SK-N-DZ (cell line): Measurements from ENCODE around the gene OLIG2.

Experiments
- DNase-seq: peaks from one replicate; pipeline ENCODE4 v3.0.0-alpha.2; 2015; ENCODE audit warnings: low spot score

Gene OLIG2

DNA sequence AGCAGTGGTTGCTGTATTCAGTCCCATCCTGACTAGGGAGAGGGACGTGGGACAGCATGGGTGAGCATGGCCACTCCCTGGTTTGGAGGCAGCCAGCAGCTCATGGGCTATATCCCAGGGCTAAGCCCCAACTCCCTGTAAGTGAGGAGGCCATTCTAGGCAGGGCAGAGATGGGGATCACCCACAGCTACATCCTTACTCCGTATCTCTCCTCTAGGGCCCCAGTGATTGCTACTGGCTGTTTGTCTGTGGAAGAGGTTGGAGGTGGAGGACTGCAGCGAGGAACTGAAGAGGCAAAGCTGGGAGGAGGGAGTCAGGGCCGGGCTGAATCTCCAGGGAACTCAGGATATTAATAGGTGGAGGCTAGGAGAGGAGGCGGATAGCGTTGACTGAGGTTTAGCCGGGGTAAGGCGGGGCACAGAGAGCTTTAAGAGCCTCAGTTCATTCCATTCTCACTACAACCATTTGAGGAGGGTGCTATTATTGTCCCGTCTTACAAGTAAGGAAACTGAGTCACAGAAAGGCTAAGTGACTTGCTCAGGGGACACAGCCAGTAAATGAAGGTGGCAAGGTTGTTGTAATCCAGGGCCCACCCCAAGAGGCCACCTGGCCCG lies 6.8 kb downstream of the OLIG2 start:
- no peak for DNase-seq

DNA sequence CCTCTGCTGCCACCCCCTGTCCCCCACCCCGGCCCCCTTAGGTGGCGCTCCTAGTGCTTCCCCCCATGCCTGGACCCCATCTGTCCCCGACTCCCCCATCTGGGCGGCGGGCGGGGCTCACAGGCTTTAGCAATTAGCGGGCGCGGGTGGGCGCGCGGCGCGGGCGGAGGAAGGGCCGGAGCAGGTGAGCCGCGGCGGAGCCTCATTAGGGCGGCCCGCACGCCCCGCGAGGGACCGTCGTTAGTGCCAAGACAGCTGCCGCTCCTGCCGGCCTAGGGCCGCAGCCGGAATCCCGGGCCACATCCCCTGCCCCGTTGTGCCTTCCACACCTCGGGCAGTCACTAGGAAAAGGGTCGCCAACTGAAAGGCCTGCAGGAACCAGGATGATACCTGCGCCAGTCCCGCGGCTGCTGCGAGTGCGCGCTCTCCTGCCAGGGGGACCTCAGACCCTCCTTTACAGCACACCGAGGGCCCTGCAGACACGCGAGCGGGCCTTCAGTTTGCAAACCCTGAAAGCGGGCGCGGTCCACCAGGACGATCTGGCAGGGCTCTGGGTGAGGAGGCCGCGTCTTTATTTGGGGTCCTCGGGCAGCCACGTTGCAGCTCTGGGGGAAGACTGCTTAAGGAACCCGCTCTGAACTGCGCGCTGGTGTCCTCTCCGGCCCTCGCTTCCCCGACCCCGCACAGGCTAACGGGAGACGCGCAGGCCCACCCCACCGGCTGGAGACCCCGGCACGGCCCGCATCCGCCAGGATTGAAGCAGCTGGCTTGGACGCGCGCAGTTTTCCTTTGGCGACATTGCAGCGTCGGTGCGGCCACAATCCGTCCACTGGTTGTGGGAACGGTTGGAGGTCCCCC lies 7.6 kb downstream of the OLIG2 start:
- no peak for DNase-seq

DNA sequence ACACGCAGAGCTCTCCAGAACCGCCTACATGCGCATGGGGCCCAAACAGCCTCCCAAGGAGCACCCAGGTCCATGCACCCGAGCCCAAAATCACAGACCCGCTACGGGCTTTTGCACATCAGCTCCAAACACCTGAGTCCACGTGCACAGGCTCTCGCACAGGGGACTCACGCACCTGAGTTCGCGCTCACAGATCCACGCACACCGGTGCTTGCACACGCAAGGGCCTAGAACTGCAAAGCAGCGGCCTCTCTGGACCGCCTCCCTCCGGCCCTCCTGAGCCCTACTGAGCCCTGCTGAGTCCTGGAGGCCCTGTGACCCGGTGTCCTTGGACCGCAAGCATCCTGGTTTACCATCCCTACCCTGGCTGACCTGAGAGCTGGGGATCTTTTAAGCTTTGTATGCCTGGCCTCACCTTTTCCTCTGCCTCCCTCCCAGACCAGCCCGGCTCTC lies 8.3 kb downstream of the OLIG2 start:
- DNase-seq, result no peak

DNA sequence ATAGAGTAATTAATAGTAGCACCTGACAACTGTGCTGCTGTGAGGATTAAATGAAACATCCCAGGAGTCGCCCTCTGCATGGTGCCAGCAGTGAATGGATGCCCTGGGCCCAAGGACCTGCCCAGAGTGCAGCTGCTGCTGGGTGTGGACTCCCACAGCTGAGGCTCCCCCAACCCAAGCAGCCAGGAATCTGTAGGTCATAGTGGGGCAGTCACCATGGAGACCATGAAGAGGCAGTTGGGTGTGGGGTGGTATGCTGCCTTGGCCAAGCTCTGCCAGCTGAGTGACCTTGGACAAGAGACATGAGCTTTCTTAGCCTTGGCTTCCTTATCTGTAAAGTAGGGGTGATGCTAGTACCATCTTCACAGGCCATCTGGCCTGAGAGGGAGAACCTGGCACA lies 9.4 kb downstream of the OLIG2 start:
- no peak for DNase-seq

DNA sequence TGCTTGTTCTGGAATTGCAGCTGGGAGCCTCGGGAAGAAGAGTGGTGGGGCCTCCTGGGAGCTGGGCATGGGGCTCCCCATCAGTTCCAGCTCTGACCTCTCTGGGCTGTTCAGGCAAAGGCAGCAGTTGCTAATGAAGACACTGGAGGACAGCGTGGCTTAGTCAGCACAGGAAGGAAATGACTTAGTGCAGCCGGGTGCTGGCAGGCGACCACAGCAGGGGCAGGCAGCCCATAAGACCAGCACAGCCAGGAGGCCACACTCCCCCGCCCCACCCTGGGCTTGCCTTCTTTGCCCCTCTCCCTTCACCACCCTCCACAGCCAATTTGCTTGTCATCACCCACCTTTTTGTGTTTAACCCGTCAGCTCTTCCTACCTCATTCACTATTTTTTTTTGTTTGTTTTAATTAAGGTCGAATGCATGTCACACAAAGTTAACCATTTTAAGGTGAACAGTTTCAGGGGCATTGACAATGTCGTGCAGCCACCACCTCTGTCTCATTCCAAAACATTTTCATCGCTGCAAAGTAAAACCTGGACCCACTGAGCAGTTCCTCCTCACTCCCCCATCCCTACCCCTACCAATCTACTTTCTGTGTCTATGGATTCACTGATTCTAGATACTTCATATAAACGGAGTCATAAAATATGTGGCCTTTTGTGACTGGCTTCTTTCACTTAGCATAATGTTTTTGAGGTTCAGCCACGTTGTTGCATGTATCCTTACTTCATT lies 10.9 kb downstream of the OLIG2 start:
- no peak for DNase-seq

DNA sequence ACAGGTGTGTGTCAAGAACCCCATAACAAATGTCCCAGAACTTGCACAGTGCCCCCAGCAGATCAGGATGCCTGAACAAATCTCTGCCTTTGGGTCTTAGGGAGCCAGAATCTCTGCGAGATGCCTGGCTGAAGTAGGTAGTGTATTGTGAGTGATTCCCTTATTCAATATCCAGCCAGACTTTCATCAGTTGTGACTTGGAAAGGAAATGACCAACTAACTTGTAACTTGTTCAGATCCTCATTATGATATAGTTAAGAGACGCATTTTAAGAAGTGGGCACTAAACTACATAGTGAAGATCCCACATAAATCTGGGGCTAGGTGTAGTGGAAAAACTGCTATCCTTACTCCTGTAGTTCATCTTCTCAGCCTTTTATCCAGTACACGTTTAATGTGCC lies 11.8 kb downstream of the OLIG2 start:
- DNase-seq, result no peak

DNA sequence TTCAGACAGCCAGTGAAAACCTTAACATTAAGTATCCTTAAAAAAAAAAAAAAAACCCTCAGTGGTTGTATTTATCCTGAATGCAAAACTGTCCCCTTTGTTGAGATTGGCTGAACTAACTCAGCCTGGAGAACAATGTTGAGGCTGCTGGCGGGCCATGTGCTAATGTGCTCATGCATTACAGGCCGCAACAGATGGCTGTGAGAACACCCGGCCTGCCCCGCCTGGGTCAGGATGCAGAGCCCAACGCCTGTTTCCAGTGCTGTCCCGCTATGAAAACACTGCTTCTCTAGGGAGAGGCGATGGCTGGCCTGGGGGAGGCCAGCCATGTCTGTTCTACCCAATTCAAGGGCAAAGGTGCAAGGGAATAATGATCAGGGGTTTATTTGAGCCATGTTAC lies 13.8 kb downstream of the OLIG2 start:
- no peak for DNase-seq

DNA sequence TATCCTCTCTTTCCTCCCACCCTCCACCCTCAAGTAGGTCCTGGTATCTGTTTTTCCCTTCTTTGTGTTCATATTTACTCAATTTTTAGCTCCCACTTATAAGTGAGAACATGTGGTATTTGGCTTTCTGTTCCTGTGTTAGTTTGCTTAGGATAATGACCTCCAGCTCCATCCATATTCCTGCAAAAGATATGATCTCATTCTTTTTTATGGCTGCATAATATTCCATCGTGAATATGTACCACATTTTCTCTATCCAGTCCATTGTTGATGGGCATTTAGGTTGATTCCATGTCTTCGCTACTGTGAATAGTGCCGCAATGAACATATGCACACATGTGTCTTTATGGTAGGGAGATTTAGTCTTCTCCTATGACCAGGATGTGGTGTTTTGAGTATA lies 14.5 kb downstream of the OLIG2 start:
- no peak for DNase-seq

DNA sequence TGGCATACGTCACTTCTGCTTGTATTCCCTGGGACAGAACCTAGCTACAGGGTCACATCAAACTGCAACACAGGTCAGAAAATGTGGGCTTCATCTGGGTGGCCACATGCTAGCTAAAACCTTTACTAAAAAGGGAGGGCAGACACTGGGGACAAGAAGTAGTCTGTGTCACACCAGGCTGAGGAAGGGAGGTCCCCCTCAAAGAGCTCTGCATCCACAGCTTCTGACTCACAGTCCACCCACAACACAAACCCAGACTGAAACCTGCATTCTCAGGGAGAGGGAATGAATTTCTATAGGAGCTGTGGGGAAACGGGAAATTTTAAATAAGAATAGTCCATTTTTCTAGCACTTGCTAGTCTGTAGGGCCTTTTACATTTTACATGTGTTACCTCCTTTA lies 16.2 kb downstream of the OLIG2 start:
- no peak for DNase-seq

DNA sequence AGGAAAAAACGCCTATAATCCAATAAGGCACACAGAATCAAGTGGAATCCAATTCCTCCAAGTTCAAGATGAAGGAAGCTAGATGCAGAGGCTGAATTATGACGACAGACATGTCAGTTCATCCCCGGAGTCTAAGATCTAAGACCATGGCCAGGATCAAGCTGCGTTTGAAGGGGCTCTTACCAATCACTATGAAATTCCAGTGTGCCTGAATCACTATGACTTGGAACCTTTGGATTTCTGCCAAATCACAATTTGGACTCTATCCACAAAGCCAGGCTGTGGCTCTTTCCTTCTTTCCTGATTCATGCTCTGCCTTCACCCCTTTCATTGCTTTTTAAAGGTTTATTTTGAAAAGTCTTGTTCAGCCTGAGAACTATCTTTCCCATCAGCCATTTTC lies 17.1 kb downstream of the OLIG2 start:
- no peak for DNase-seq

DNA sequence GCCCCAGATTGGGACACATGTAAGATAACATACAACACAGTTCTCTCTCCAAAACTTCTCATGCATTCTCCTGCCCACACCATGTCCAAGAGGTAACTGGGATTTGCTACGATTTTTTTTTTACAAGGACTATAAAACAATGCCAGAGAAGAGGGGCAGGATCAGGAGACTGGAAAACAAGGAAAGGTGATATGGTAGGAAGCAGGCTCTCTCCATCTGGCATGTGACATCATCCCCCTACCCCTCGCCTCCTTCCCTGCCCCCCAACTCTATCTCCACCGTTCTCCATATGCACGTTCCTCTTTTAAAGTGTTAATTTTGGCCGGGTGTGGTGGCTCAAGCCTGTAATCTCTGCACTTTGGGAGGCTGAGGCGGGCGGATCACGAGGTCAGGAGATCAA lies 20.7 kb downstream of the OLIG2 start:
- no peak for DNase-seq

DNA sequence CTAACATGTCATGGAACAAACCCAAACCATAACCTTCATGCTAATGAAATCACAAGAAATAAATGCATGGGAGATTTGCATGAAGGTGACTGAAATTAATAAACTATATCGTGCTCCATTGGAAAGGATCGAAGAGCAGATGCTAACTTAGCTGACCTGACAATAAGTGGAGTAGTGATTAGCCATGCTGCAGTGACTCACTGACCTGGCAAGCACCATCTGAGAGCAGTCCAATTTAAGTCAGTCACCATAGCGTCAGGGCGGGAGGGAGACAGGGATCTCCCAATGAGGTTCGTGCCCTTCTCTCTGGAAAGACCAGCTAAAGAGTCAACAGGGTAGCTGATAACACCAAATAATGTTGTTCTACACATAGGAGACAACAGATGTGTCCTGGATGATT lies 21.5 kb downstream of the OLIG2 start:
- DNase-seq, result no peak

DNA sequence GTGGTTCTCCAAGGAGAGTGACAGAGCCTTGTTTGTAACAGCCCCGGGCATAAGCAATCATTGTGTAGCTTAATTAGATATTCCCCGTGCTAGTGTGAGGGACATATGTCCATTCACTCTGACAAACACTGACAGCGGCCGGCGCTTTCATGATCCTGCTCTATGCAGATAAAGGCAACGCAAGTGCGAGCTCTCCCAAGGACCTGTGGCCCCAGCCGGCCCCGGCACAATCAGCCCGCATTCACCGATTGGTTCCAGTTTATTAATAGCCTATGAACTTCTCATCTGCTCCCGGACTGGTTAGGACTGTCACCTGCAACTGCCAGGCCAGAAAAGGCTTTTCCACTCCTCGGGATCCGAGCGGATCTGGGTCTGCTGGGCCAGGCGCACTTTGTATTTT lies 26.2 kb downstream of the OLIG2 start:
- DNase-seq, result no peak

DNA sequence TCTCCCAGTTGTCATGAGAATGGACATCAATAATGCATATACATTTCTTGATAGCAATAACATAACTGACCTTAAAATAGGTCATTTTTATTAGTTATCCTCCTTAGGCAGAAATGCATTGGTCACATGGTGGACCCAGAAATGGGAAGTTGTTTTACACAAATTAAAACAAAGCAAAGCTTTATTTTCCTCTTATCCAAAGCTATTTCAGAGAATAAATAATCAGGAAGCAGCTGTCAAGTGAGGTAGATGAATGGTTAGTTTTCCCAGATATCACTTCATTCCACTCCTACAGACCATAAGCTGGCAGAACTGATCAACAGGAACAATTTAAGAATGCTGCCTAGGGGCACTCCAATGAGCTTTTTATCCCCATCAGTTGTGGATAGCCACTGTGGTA lies 28.2 kb downstream of the OLIG2 start:
- DNase-seq, result no peak

DNA sequence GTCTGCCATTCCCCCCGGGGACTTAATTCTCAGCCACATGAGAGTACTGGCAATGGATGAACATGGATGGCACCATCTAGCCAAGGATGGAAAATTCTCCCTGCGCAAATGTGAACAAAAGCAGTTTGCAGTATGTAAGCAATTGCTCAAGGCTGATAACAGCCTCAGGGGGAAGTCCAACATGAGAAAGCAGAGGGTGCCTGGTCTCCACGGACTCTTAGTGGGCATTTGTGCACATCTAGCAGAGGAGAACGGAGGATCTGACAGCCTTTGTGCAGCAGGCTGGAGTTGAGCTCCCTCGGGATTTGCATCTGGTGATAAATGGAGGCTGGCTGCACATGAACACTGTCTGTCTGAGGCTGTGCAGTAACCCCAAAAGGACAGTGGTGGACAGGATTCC lies 30.3 kb downstream of the OLIG2 start:
- no peak for DNase-seq

DNA sequence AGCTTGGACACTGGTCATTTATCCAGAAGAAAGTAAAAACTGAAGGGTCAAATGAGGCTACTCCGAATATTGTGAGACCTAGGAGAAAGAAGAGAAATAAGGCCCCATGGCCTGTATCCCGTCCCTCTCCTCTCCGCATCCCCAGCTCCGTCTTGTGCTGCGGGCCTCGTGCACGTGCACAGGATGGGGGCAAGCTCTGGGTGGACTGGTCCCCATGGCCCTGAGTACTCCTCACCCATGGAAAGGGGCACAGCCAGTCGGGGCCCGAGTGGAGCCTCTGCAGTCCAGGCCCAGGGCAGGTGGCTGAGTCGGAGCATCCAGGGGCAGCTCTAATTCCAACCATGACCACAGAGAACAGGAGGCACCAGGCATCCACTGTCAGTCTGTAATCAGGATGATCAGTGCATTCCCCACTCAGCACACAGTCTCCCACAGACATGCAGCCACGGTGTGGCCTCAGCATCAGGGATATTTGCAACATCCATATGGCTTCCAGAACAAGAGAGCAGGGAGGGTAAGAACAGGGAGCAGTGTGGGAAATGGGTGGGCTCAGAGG lies 31.7 kb downstream of the OLIG2 start:
- DNase-seq, result no peak

DNA sequence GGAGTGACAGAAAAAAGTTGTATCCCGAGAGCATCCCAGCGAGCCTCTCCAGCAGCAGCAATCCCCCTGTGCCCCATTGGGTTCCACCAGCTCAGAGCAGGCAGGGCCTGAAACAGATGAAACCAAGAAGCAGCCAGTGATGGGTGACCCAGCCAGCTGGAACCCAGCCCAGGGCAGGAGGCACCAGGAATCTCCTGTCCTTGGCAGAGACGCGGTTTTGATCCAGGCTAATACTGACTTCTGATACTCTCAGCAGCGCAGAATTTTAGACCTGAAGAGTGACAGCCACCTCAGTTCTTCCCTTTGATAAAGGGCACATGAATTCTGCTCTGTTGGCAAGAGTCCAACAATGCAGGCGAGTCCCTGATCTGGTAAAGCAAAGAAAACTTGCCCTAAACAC lies 32.8 kb downstream of the OLIG2 start:
- no peak for DNase-seq

DNA sequence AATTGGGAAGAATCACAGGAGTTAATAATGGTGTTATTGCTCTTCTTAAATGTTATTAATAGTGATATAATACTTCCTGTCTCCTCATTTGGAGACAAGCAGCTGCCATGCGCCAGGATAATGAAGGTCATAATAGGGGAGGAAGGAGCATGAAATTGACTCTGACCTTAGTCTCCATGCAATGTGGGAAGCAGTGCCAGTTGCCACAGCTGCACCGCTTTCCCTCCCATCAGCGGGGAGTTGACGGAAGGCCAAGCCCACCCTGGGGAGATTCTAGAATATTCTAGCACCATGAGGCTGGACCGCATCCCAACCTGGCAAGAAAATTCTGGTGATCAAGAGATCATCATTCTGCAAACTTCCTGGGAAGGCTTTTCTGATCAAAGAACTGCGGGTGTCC lies 33.2 kb downstream of the OLIG2 start:
- no peak for DNase-seq

DNA sequence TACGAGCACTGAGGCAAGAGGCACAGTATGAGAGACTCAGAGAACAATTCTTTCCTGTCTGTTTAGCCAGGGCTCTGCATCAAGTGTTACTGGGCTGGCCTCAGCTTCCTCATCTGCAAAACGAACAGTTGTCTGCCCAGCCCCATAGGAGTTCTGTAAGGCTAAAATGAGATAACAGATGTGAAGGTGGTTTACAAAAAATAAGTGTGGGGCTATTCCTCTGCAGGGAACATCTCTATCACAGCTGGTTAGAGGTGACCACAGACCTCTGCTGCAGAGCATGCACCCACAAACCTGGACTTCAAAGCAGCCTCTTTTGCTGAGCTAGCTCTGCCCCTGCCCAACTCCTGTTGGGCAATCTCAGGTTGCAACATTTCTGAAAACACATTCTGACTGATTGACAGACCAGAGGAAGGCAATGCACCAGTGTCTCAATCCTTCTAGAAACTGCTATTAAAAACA lies 33.7 kb downstream of the OLIG2 start:
- no peak for DNase-seq

DNA sequence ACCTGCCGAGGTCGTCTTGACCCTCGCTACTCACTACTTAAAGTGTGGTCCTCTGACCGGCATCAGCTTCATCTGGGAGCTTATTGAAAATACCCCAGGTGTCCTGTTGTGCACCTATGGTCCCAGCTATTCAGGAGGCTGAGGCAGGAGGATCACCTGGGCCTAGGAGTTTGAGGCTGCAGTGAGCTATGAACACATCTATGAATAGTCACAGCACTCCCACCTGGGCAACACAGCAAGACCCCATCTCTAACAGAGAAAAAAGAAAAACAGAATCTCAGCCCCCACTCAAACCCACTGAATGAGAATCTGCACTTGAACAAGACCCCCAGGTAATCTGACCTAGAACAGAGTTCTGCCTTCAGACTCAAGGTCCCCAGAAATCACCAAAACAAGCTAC lies 35.5 kb downstream of the OLIG2 start:
- no peak for DNase-seq

DNA sequence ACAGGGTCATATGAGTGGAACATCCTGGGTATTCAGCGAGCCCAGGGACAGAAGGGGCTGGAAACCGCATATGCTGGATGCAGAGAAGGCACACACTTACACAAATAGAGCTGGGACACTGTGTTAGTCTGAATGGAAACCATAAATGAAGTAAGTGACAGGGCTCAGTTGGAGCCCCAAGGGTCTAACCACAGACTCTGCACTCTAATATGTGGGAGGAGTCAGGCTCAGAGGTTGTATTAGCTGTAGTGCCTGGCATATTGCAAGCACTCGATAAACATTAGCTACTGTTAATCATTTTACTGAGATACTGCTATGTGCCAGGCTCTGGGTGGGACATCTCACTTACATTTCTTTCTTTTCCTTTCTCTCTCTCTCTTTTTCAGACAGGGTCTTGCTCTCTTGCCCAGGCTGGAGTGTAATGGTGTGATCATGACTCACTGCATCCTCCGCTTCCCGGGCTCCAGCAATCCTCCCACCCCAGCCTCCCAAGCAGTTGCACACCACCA lies 37.7 kb downstream of the OLIG2 start:
- no peak for DNase-seq
